GM12874 (cell line): ENCODE data around the gene SYNJ1.
A peak's percentile ranks its signal among the peaks of the same experiment; 100 is the strongest.

ENCODE experiments used
- CTCF ChIP-seq: IDR thresholded peaks from 2 replicates; pipeline ENCODE4 v1.5.1; 2011; ENCODE audit warnings: low read depth, mild to moderate bottlenecking, control low read depth, low read length, moderate library complexity; ENCODE audit not compliant: insufficient read depth

SYNJ1 gene

GRCh38 chr21:32727687-32728455 lies at the start of gene SYNJ1:
TSS of gene SYNJ1 (minus strand) at chr21:32728013. CDS start at chr21:32726895, 1,118 bp downstream.
- no peak for TF ChIP-seq CTCF

GRCh38 chr21:32777269-32777668 lies 49.5 kb upstream of the SYNJ1 start:
- TF ChIP-seq CTCF: no peak

GRCh38 chr21:32776743-32777142 lies 48.9 kb upstream of the SYNJ1 start:
- TF ChIP-seq CTCF: no peak

GRCh38 chr21:32772281-32773047 lies 44.7 kb upstream of the SYNJ1 start:
- TF ChIP-seq CTCF: no peak

- 0 out of 2 replicates have a peak, but pooled peaks have one; percentile 10 for TF ChIP-seq CTCF
These were observed 43.2 kb upstream of the SYNJ1 start for GRCh38 chr21:32770871-32771523.

- TF ChIP-seq CTCF: no peak
These were observed 40.7 kb upstream of the SYNJ1 start for GRCh38 chr21:32768530-32768929.

GRCh38 chr21:32765058-32765457 lies 37.2 kb upstream of the SYNJ1 start:
- TF ChIP-seq CTCF: no peak
